Measurements from ENCODE around the gene RSPH1.

The RSPH1 gene

DNA sequence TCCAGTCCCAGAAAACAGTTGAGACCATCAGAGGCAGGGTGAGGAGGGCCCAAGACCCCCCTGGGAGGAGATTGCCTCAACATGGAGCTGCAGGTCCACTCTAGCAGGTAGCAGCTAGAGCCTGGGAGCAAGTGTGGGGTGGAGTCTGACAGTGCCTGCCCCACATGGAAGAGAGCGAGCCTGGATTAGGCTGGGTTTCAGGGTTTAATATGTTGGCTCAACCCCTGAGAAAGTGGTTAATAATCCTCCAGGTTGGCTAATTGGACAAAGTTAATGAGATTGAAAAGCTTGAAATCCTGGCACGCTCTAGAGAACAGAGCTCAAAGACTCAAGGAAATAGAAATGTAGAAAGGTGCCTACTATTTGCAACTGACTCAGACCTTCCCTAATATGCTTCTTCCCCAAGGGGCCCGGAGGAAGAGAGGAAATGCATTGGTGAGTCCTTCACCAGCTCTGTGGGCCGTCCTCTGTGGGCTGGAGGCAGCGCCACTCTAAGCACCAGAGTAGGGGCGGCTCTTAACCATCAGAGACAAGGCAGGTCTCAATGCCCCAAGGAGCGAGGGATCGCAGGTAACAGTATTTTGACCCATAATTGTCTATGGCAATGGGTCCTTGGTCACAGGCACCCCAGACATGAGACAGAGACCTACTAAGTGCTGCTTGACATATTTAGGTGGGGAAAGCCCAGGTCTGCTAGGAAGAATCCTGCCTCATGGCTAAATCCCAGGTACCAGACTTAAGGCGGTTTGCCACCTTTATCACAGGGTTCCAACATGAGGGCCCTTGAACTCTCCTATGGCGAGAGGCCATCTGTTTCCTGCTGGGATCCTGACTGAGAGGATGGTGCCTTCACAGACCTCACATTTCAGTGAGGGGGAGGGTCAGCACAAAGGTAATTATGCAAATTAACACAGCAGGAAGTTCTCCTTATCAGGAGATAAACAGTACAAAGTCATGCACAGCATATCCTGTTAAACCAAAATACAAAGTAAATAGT is 33.8 kb downstream of the RSPH1 start:
- no peak for DNase-seq

DNA sequence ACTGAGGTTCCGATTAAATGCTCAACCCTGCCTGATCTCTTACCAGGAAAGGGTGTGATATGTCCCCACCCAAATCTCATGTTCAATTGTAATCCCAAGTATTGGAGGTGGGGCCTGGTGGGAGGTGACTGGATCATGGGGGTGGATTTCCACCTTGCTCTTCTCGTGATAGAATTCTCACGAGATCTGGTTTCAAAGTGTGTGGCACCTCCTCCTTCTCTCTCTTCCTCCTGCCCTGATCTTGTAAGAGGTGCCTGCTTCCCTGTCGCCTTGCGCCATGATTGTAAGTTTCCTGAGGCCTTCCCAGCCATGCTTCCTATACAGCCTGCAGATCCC is 34.9 kb downstream of the RSPH1 start:
- no peak for DNase-seq

DNA sequence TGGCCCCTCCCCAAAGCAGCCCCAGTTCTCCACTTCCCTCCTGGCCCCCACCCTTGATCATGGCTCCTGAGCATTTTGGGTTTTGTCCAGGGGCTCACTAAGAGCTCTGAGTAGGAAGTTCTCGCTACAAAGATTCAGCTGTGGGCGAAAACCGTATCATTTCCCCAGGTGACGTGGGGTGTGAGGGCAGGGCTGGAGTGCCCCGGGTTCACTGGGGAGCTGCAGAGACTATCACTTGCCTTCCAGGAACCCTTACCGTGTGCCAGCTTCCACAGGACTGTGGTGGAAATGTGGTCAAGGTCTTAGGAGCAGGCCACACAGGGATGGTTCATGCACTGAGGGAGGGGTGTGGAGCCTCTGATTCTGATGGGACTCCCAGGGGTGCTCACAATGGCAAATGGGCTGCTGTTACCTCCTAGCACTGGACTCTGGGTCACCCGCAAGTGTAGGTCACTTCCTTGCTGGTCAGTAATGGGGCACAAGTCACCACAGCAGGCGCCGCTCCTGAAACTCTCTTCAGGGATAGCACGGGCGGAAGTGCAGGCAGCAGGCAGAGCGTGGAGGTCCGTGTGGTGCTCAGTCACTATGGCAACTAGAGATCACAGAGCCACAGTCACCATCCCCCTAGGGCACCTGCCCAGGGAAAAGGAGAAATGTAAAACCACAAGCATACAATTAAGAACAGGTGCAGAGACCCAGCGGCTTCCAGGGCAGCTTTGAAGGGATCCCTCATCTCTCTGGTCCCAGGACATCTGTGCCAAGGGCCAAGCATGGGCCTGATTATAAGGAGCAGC is 35.4 kb downstream of the RSPH1 start:
- no peak for DNase-seq

DNA sequence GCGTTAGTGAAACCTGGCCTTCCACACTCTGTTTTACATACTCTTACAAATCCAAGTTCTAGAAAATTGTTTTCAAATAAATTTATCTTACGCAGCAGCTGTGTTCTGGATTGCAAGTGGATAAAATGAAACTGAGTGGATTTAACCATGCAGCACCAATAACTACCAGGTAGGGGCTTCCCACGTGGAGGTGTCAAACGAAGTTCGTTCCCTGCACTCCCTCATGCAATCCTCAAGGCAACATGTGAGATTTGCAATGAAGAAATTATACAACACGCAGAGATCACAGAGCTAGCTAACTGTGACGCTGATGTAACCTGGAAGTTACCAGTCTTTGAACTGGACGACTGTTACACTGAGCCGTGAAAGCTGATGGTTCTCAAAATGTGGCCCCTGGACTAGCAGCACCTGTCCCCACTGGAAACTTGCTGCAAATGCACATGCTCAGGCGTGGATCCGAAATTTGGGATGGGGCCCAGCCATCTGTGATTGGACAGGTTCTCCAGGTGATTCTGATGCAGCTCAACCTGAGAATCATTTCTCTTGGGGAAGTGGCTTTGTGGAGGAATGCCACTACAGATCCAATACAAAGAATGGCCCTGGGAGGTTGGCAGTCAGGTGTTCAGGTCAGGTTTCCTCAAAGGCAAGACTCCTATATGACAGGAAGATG is 36.3 kb downstream of the RSPH1 start:
- no peak for DNase-seq

DNA sequence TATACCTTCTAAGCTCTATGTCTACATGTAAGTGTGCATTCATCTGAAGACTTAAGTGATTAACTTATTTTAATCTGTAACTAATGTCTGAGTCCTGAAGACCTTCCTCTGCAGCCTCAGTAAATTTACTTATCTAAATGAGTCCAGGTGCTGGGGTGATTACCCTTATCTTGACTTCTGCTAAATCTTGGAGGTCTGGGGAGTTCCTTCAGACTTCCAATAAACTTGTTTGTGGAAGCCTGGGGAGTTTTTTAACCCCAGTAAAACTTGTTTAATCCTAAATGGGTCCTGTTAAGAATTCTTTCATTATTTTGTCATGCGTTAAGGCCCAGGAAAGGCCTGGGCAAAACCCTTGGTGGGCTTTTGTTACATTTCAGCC is 37.0 kb downstream of the RSPH1 start:
- no peak for DNase-seq

DNA sequence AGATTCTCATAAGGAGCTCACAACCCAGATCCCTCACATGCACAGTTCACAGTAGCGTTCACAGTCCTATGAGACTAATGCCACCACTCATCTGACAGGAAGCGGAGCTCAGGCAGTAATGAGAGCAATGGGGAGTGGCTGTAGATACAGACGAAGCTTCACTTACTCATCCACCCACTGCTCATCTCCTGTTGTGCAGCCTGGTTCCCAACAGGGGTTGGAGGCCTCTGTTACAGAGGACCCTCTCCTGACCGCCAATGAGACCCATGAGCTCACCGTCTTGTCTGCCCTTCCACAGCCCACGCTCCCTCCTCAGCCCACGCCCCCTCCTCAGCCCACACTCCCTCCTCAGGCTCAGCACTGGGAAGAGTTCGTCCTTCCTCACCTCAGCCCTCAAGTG is 39.6 kb downstream of the RSPH1 start:
- DNase-seq = no peak

DNA sequence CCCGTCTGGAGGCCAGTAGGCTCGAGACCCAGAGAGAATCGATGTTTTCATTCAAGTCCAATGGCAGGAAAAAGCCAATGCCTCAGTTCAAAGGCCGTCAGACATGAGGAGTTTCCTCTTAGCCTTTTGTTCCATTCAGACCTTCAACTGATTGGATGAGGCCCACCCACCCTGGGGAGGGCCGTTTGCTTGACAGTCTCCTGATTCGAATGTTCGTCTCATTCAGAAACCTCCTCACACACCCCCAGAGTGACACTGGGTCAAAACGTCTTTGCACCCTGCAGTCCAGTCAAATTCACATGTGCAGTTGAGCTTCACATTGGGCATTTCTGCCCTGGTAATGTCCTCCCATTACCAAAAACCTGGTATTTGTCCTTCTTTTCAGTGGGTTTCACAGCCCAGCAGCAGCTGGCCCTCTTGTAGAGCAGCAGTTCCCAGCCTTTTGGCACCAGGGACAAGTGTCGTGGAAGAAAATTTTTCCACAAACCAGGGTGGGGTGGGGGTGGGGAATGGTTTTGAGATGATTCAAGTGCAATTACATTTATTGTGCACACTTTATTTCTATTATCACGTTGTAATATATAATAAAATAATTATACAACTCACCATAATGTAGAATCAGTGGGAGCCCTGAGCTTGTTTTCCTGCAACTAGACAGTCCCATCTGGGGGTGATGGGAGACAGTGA is 40.1 kb downstream of the RSPH1 start:
- DNase-seq = no peak

DNA sequence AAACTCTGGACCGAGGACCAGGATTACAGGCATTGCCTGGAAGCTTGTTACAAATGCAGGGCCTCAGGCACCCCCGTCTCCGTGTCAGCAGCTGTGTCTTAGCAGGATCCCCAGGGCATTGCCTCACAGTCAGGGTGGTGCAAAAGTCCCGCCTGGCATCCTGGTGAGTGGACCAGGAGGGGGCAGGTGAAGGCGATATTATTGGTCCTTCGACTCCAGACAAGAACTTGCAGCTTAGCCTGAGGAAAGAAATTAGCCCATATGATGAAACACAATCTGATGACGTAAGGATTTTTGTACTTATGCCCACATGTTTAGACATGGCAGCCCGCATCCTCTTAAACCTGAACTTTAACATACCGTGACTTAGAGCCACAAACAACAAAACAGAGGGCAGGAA is 40.8 kb downstream of the RSPH1 start:
- DNase-seq = no peak

DNA sequence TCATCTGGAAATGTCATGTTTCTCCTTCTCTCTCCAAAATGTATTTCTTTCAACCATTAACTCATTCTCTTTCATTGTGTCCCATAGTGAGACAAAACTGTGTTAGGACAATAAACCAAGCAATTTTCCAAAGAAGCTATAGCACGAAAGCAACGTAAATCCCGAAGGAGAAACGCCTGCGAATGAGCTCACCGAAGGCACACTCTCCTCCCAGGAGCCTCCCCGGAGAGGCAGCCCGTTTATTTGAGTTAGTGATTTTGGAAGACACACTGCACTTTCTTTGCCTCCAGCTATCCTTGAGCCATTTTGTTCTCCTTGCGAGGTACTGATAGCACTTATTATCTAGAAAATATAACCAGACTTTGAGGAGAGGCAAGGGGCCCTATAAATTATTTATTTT is 41.2 kb downstream of the RSPH1 start:
- DNase-seq = no peak

DNA sequence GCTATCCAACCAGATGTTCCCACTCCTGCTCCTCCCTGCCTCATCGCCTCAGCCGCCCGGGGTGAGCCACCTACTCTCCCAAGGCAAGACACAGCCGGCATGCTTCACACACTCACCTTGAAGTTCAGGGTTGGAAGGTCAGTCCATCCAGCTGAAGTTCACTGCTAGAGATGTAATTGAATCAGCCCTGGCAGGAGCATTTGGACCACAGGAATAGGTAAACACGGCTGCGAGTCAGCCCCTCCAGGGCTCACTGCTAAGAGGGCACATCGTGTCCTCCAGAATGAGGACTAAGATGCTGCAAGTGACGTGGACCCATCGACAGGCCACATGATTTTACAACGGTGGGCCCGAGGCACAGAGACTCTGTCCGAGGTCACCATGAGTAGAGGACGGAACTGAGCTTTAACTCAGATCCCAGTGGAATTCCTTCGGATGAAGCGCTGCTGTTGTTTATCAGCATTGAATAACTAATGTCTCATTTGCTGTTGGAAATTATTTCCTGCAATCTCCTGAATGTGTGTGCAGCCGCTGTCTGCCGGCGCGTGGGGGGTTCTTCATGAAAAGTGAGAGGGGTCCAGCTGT is 41.9 kb downstream of the RSPH1 start:
- no peak for DNase-seq

DNA sequence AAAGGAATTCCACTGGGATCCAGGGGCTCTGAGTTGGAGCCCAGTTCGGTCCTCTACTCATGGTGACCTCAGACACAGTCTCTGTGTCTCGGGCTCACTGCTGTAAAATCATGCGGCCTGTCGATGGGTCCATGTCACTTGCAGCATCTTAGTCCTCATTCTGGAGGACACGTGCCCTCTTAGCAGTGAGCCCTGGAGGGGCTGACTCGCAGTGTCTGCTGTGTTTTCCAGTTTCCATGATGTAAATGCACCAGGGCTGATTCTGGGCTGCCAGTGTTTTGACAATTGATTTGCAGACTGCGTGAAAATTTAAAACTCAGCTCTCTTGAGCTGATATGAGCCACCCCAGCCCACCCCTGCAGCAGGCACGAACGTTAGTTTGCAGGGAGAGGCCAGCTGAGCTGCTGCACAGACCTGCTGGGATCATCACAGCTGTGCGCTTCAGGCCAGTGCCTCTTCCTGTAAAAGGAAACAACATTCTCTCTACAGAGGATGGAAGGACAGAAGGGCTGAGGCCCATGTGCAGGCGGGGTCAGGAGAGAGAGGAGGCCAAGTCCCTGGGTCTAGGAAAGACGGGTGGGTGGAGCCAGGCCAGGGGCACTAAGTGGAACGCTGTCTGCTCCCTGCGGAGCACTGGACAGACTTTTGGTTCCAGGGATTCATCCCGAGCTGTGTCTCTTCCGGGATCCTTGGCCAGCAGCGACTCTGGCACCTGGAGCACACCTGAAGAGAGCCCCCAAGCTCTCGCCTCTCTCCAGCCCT is 42.6 kb downstream of the RSPH1 start:
- no peak for DNase-seq

DNA sequence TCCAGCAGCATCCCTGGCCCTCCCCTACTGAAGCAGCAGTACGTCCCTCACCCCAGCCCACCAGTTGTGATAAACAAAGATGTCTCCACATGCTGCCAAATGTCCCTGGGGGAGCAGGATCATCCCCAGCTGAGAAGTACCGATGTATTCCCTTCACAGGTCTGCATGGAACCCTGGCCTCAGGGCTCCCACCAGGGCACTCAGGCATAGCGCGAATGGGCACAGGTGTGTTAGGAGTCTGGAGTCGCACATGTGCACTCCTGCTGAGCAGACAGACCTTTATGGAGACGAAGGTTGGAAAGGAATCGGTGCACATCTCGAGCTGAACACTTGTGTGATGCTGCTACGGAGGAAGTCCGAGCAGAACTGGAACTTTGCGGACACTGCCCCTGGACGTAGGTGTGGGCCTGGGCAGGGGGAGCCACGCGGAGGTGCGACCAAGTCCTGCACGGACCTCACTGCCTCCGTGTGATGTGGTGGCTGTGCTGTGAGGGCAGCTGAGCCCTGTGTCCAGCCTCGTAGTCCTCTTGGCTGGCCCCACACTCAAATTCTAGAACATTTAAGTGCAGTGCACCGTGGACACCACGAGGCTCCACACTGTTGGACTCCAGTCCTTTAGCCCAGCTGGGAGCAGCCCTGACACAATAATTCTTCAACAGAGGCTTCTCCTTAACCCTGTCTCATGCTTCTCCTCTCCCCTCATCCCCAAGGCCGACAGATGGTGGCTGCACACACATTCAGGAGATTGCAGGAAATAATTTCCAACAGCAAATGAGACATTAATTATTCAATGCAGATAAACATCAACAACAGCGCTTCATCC is 43.4 kb downstream of the RSPH1 start:
- no peak for DNase-seq

DNA sequence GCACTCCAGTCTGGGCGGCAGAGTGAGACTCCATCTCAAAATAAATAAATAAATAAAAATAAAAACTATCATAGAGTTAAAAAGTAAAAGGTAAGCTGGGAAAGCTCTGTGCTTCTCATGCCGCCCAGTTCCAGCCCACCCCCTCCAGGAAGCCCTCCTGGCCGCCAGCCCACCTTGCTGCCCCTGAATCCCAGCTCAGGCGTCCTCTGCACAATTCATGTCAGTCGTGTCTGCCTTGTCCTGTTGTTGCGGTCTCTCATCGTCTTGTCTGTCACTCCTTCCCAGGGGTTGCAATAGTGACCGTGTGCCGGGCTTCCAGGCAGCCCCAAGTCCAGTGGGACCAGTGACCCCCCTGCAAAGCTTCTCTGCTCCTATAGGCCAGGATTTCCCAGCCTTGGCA is 44.1 kb downstream of the RSPH1 start:
- no peak for DNase-seq

DNA sequence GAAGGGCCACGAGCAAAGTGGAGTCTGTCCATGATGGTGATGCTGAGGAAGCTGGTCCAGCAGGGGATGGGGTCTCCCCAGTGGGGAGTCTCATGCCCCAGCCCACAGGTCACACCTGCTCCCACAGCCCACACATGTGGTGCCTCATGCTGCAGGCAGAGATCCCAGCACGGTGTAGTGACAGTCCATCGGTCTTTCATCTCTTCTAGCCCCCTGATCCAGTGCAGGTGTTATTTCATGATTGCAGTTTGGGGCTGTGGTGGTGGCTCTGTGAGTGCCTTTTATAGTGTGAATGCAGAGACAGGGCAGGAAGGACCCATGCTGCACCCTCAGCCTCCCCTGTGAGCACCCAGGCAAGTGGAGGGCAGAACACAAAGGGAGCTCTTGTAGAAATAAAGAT is 47.3 kb downstream of the RSPH1 start:
- no peak for DNase-seq

DNA sequence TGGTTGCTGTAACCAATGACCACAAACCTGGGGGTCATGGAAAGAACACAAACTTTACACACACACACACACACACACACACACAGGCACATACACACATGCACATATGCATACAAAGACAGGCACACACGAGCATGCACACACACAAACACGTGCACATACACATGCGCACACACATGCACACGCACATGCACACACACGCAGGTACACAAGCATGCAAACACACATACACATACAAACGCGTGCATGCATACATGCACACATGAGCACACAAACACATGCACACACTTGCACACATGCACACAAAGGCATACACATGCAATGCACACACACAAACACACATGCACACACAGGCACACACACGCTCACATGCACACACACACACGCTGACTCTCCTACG is 48.3 kb downstream of the RSPH1 start:
- no peak for DNase-seq

DNA sequence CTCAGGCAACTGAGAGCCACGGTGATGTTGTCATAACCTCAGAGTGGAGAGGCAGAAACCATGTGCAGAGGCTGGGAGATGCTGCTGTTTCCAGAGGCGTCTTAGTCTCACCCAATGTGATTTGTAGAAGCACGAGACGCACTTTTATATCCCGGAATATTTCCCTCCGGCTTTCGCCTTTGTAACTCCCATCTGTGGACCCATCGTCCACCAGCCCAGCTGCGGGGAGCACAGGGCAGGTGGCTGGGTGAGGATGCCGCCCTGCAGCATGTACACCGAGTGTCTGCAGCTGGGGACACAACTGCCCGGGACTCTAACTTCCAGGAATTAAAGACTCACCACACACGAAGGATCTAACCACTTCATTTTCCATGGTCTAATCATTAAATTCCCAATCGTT is 48.8 kb downstream of the RSPH1 start:
- no peak for DNase-seq

DNA sequence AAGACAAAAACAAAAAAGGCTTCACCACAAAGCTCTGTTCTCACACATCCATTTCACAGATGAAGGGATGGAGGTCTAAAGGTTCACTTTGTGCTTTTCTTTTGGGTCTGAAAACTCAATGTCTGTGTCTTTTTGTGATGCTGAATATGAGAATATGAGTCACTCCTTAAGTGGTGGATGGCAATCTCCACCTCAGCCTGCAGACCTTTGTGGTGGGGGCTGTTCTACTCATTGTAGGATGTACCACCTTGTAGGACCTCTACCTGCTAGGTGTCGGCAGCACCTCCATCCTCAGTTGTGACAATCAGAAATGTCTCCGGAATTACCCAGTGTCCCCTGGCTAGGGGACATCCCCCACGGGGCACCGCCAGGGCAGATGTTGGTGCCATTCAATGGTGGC is 49.5 kb downstream of the RSPH1 start:
- no peak for DNase-seq

DNA sequence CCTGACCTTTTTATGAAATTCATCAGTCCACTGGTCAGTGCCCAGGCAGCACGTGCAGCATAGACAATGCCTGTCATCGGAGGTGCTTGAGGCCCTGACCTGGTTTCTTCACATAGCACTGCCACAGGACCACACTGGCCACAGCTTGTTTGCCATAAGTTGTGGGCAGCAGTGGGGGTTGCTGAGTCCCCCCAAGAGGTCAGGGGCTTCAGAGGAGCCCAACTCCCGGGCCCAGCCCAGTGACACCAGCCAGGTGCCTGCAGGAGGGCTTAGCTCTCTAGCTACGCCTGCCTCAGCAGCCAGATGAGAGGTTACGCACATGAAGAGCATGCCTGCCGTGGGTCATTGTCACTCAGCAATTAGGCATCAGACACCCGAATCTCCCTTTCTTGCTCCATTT is 50.7 kb downstream of the RSPH1 start:
- no peak for DNase-seq

DNA sequence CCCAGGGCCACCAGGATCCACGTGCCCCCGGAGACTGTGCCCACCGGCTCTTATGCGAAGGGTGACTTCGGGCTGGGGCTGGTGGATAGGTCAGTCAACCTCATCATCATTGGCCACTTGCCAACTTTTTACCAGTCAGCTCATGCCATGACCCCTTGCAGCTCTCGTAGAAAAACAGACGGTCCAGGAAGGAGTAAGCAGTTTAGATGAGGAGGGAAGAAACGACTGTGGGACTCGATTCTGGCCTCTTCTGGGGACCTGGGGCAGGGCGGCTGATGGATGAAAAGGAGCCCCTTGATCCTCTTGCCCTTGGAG is 51.3 kb downstream of the RSPH1 start:
- DNase-seq = no peak

DNA sequence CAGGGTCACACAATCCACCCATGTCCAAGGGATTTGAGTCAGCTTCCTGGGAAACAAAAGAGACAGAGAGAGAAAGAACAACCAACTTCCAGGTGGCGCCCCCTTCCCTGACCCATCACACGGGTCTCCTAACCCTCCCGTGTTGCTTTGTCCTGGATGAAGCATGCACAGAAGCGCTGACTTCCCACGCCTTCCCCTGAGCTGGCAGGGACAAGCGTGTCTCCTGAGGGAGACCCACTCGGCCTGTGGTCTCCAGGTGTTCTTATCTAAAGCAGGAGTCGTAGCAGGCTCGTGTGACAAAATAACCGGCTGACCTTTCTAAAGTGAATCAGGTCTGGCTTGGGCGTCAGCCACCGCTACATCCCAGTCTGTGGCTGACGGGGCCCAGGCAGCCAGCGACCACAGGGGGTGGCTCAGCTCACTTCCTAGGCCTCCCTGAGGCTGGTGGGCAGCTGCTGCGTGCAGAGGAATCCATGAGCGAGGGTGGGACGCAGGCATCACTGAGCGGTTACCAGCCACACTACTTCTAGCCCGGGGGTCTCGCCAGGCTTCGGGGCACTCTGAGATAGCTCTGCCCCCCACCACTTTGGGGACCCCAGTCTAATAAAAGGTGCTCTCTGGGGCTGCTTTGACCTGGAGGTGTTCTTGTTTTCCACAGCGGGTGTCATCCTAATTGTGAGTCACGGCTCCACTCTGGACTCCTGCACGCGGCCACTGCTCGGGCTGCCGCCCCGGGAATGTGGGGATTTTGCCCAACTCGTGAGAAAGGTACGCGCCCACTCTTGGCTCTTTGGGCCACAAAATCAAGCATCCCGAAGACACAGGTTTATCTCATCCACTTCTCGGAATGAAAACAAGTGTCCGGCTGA is 51.9 kb downstream of the RSPH1 start:
- no peak for DNase-seq

Measured in cerebellar nuclear complex (tissue), 1 donor.